OCI-LY1 (cell line): Measurements from ENCODE around the gene DCST1.

ENCODE experiments used
- H2AFZ ChIP-seq: fragments of 200-600 bp; sonication (generic), shearing (Covaris generic); 2 replicates; pipeline ENCODE4 v1.6.0; 2014; ENCODE audit warnings: antibody characterized with exemption, mild to moderate bottlenecking, low read length
- H3F3A ChIP-seq: fragments of 200-600 bp; sonication (generic), shearing (Covaris generic); 2 replicates; pipeline ENCODE4 v1.6.0; 2014; ENCODE audit warnings: mild to moderate bottlenecking, antibody characterized with exemption, low read length, moderate library complexity; ENCODE audit not compliant: insufficient read depth
- H3K27ac ChIP-seq: fragments of 200-600 bp; sonication (generic); 2 replicates; pipeline ENCODE4 v1.5.1; 2014; ENCODE audit warnings: low read length, mixed run types, mild to moderate bottlenecking, low read depth; ENCODE audit not compliant: poor library complexity, severe bottlenecking
- H3K27me3 ChIP-seq: fragments of 200-600 bp; sonication (generic); 2 replicates; pipeline ENCODE4 v1.6.0; 2014; ENCODE audit warnings: antibody characterized with exemption, mild to moderate bottlenecking, low read length, moderate library complexity; ENCODE audit not compliant: insufficient read depth
- H3K36me3 ChIP-seq: fragments of 200-600 bp; sonication (generic); 2 replicates; pipeline ENCODE4 v1.6.1; 2014; ENCODE audit warnings: mild to moderate bottlenecking, antibody characterized with exemption, low read length, moderate library complexity, mixed read lengths; ENCODE audit not compliant: insufficient read depth
- H3K4me1 ChIP-seq: fragments of 200-600 bp; sonication (generic); 2 replicates; pipeline ENCODE4 v1.5.1; 2014; ENCODE audit warnings: mild to moderate bottlenecking, low read length, moderate library complexity; ENCODE audit not compliant: insufficient read depth, severe bottlenecking
- H3K4me2 ChIP-seq: fragments of 200-600 bp; sonication (generic), shearing (Covaris generic); 2 replicates; pipeline ENCODE4 v1.6.1; 2014; ENCODE audit warnings: low read length
- H3K4me3 ChIP-seq: fragments of 200-600 bp; sonication (generic); 2 replicates; pipeline ENCODE4 v1.5.1; 2014; ENCODE audit warnings: low read length, low read depth, mild to moderate bottlenecking, mixed read lengths; ENCODE audit not compliant: poor library complexity, severe bottlenecking
- H3K79me2 ChIP-seq: fragments of 200-600 bp; shearing (Covaris generic); 2 replicates; pipeline ENCODE4 v1.6.1; 2016; ENCODE audit warnings: mixed run types, low read length, mixed read lengths; ENCODE audit not compliant: insufficient read depth
- H3K9ac ChIP-seq: fragments of 200-600 bp; sonication (generic), shearing (Covaris generic); 2 replicates; pipeline ENCODE4 v1.6.1; 2014; ENCODE audit warnings: mild to moderate bottlenecking, low read length, mixed read lengths
- H3K9me2 ChIP-seq: fragments of 200-600 bp; sonication (generic), shearing (Covaris generic); 2 replicates; pipeline ENCODE4 v1.6.1; 2014; ENCODE audit warnings: low read depth, mild to moderate bottlenecking, low read length, mixed read lengths
- H3K9me3 ChIP-seq: fragments of 200-600 bp; shearing (Covaris generic); 2 replicates; pipeline ENCODE4 v1.6.1; 2014; ENCODE audit warnings: low read length, mixed read lengths
- H4K20me1 ChIP-seq: fragments of 200-600 bp; sonication (generic), shearing (Covaris generic); 2 replicates; pipeline ENCODE4 v1.6.0; 2016; ENCODE audit warnings: mild to moderate bottlenecking, low read length; ENCODE audit not compliant: insufficient read depth
- CTCF ChIP-seq: fragments of 200-600 bp; sonication (generic), shearing (Covaris generic); IDR thresholded peaks from 2 replicates; pipeline ENCODE4 v1.5.1; 2017; ENCODE audit warnings: mild to moderate bottlenecking, antibody characterized with exemption, low read length, moderate library complexity, mixed read lengths
- EZH2 ChIP-seq: fragments of 200-600 bp; sonication (generic), shearing (Covaris generic); IDR thresholded peaks from 2 replicates; pipeline ENCODE4 v1.8.0; 2017; ENCODE audit warnings: borderline replicate concordance, mixed run types, mild to moderate bottlenecking, antibody characterized with exemption, low read length, moderate library complexity, mixed read lengths

Gene DCST1

GRCh38 chr1:154992721-154993571 lies 40.7 kb upstream of the DCST1 start:
- H4K20me1 ChIP-seq = no peaks in the 10 kb centered on the region
- no peak overlapping the region for H3K27ac ChIP-seq
- H3K9me3 ChIP-seq = no peaks in the 10 kb centered on the region
- H3K4me2 ChIP-seq = no peak overlapping the region
- peaks cover 30% of the 10 kb centered on the region for H3K36me3 ChIP-seq
- H3F3A ChIP-seq = no peaks in the 10 kb centered on the region
- H3K4me3 ChIP-seq = no peak overlapping the region
- H3K27me3 ChIP-seq = no peaks in the 10 kb centered on the region
- H3K4me1 ChIP-seq = peaks cover 8% of the 10 kb centered on the region
- no peak overlapping the region for H3K9ac ChIP-seq
- H3K9me2 ChIP-seq = no peaks in the 10 kb centered on the region
- H2AFZ ChIP-seq = no peak overlapping the region
- no peaks in the 10 kb centered on the region for H3K79me2 ChIP-seq
- TF ChIP-seq CTCF (peak; percentile 32), EZH2 (no peak)

- Histone ChIP-seq H3F3A (no peaks in the 10 kb centered on the region), H3K9me2 (no peaks in the 10 kb centered on the region), H3K4me3 (no peak within 1 kb of the TSS), H3K27me3 (no peaks in the 10 kb centered on the region), H3K27ac (peak within 1 kb of the TSS; percentile 43), H3K4me1 (peaks cover 9% of the 10 kb centered on the region), H3K79me2 (no peaks in the 10 kb centered on the region), H3K9me3 (no peaks in the 10 kb centered on the region), H4K20me1 (no peaks in the 10 kb centered on the region), H3K9ac (no peak within 1 kb of the TSS), H3K36me3 (peaks cover 22% of the 10 kb centered on the region), H3K4me2 (no peak within 1 kb of the TSS), H2AFZ (no peak within 1 kb of the TSS)
- TF ChIP-seq EZH2 = no peak
- TF ChIP-seq CTCF = no peak
Observed at GRCh38 chr1:154993572-154994268, 39.9 kb upstream of the DCST1 start, which contains the start of gene LENEP. Gene LENEP, plus strand, starts transcription at chr1:154993586. Its CDS starts 22 bp downstream, at chr1:154993608.

GRCh38 chr1:154994269-154994587 lies 39.4 kb upstream of the DCST1 start:
- no peak overlapping the region for H3K4me3 ChIP-seq

More at GRCh38 chr1:154994269-154994587, 39.4 kb upstream of the DCST1 start:
- H3K36me3 ChIP-seq = peaks cover 17% of the 10 kb centered on the region
- no peak overlapping the region for H3K9ac ChIP-seq
- TF ChIP-seq CTCF (no peak), EZH2 (no peak)
- no peaks in the 10 kb centered on the region for H4K20me1 ChIP-seq
- H3K4me2 ChIP-seq = no peak overlapping the region
- no peaks in the 10 kb centered on the region for H3K9me2 ChIP-seq
- H2AFZ ChIP-seq = no peak overlapping the region
- peaks cover 14% of the 10 kb centered on the region for H3K4me1 ChIP-seq
- H3F3A ChIP-seq = no peaks in the 10 kb centered on the region
- H3K27ac ChIP-seq = peak overlapping the region; percentile 43
- H3K9me3 ChIP-seq = no peaks in the 10 kb centered on the region
- H3K79me2 ChIP-seq = no peaks in the 10 kb centered on the region
- no peaks in the 10 kb centered on the region for H3K27me3 ChIP-seq
